NK-92 treated with Interleukin-12 subunit alpha and Interleukin-12 subunit beta, amount 100 ng/mL, for 24 hours (cell line): Measurements from ENCODE around the gene MICB.
"Not testable (repeated sequence)": the region's sequence is repeated elsewhere in the genome, so short reads cannot be mapped to it uniquely, and the experiment has no call there.

Source experiments
- DNase-seq: peaks from one replicate; lab custom pipeline; 2025; lab: John Stamatoyannopoulos, UW

The MICB gene

DNA sequence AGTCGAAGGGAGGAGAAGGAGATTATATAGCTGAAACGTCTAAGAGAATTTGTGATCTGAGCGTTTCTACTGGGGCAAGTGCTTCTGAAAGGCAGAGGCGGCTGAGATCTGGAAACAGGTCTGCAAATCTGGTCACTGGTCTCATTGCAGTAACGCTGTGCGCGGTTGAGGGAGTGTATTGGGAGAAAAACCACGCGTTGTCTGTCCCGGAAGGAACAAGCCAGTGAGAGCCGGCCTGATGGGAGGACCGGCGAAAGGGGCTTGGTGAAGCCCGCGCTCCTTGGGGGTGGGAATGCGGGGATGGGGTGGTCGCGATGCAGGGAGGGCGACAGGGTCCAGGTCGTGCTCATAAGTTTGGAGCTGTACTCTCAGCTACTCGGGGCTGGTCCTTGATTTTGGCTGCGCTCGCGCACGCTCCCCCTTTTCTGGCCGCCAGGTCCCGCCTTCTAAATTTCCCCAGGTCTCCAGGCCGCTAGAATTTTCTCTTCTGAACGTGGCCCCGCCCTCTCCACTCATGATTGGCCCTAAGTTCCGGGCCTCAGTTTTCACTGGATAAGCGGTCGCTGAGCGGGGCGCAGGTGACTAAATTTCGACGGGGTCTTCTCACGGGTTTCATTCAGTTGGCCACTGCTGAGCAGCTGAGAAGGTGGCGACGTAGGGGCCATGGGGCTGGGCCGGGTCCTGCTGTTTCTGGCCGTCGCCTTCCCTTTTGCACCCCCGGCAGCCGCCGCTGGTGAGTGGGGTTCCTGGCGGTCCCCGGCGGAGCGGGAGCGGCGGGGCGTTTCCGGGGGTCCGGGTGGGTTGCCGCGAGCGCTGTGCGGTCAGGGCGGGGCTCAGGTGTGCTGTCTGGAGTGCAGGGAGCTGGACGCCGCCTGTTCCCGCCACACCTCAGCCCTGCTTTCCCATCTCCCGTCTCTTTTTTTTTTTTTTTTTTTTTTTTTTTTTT is at the start of gene MICB:
Gene MICB (plus strand): TSS at position 615 of the 946 bp plus-strand sequence. CDS start 49 bp downstream, at position 664.
- DNase-seq = no peak

DNA sequence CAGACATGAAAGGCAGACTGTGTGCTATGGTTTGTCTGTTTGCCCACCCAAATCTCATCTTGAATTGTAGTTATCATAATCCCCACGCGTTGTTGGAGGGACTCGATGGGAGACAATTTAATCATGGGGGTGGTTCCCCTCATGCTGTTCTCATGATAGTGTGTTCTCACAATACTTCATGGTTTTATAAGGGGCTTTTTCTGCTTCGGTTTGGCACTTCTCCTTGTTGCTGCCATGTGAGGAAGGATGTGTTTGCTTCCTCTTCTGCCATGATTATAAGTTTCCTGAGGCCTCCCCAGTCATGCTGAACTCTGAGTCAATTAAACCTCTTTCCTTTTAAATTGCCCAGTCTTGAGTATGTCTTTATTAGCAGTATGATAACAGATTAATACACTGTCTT is 47.2 kb upstream of the MICB start:
- no peak for DNase-seq

DNA sequence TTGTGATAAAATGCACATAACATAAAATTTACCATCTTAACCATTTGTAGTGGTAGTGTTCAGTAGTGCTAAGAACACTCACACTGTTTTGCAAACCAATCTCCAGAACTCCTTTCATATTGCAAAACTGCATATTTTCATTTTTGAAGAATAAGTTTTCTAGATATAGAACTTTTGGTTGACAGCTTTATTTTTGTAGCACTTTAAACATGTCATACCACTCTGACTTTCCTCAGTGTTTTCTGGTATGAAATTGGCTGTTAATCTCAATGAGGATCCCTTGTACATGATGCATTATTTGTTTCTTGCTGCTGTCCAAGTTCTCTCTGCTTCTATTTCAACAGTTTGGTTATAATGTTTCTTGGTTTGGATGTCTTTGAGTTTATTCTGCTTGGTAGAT is 45.1 kb upstream of the MICB start:
- no peak for DNase-seq

DNA sequence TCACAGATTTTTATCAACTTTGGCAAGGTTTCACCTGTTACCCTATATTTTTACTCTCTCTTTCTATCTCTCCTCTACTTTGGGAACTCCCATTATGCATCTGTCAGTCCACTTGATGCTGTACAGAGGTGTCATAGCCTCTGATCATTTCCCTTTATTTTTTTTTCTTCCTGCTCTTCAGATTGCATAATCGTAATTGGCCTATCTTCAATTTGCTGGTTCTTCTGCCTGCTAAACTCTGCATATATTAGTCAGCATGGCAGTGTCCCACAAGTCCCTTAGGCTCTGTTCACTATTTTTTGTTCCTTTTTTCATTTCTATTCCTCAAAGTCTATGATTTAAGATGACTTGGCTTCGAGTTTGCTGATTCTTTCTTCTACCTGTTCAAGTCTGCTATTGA is 44.7 kb upstream of the MICB start:
- no peak for DNase-seq

DNA sequence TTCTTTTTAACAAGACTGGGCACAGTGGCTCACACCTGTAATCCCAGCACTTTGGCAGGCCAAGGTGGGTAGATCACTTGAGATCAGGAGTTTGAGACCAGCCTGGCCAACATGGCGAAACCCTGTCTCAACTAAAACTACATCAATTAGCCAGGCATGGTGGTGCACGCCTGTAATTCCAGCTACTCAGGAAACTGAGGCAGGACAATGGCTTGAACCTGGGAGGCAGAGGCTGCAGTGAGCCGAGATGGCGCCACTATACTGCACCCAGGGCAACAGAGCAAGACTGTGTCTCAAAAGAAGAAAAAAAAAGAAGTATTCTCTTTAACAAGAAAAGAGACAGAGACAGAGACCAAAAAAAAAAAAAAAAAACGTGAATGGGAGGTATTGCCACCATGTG is 38.1 kb upstream of the MICB start:
- DNase-seq = not testable (repeated sequence)

DNA sequence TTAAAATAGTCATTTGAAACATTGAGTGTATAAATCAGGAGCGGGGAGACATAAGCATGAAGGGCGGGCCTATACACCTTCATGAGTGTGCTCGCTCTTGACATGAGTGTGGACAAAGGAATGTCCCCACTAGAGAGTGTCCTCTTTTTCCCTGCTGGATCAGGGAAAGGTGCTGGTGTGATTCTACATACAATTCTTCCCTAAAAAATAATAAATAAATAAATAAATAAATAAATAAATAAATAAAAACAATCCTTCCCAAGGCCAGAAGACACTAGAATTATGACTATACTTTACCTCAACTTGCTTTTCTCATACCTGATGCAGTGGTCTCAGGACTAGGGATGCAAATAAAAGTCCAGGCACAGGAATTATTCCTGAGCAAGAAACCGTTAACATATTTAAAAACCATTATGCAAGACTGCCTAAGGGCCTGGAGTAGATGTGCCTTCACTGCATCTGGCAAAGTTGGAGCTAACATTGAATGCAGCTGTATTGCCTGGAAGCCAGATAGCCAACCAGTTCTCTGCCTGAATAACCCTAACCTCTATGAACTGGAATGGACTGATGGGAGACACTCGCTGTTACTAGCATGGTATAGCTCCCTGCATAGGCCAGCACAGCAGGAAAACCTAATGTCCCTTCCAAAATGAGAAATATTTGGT is 37.5 kb upstream of the MICB start:
- DNase-seq = no peak

DNA sequence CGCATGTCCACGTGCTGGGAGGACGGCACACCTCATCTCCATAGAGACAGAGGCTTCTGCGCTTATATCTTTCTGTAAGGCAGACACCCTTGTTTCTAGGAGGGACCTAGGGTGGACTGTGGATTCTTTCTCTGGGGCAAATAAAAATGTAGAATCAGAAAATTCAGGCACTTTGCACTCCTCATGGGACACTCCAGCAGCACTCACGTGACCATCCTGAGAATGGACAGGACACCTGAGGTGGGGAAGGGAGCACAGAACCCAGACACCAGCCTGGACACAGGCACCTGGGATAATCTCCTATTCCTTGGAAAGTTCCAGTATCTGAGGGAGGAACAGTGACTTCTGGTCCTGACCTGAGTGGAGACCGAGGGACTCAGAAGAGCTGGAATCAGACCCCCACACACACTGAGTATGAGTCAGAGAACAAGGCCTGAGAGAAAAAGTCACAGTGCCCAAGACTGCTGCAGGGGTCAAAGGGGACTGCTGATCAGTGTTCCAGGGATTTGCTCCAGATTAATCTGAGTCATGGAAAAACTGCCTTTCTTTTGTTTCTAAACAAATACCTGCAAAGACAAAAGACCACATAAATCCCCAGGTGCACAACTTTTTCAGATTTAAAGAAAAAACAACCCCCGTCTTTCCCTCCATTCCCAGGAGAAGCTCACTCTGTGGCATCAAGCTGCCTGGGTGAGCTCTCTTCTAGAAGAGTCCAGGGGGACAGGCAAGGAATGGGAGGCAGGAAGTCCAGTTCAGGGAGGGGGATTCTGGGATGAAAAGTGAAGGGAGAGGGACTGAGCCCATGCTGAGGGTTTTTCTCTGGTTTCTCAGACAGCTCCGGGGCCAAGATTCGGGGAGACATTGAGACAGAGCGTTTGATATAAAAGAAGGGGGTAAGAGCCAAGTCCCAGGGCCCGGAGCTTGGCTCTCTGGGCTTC is 35.6 kb upstream of the MICB start:
- no peak for DNase-seq

DNA sequence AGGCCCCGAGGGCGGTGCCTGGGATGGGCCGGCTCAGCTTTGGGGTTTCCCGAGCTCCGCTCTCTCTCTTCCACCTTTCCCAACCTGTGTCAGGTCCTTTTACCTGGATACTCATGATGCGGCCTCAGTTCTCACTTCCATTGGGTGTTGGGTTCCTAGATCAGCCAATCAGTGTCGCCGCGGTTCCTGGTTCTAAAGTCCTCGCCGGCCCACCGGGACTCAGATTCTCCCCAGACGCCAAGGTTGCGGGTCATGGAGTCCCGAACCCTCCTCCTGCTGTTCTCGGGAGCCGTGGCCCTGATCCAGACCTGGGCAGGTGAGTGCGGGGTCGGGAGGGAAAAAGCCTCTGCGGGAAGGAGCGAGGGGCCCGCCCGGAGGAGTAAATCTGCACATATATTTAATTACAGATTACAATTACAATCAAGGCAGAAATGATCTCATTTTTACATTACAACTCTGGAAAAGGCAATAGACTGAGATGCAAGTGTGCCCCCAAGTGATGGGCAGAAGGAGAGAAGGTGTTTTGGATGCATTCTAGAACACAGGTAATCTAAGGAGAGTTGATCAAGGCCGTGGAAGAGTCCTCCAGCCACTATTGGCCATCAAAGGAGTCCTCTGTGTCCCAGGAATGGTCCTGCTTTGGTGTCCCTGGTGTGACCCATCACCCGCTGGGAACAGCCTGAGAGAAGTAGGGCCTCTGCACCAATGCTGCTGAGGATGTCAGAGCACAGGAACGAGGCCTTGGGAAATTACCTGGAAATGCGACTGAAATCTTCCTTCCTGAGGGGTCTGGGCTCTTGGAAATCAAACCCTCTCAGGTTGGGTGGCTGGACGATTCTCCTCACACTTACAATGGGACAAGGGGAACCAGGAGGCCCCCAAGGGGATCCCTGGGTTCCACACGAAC is 34.7 kb upstream of the MICB start:
- peak; percentile 77 for DNase-seq

DNA sequence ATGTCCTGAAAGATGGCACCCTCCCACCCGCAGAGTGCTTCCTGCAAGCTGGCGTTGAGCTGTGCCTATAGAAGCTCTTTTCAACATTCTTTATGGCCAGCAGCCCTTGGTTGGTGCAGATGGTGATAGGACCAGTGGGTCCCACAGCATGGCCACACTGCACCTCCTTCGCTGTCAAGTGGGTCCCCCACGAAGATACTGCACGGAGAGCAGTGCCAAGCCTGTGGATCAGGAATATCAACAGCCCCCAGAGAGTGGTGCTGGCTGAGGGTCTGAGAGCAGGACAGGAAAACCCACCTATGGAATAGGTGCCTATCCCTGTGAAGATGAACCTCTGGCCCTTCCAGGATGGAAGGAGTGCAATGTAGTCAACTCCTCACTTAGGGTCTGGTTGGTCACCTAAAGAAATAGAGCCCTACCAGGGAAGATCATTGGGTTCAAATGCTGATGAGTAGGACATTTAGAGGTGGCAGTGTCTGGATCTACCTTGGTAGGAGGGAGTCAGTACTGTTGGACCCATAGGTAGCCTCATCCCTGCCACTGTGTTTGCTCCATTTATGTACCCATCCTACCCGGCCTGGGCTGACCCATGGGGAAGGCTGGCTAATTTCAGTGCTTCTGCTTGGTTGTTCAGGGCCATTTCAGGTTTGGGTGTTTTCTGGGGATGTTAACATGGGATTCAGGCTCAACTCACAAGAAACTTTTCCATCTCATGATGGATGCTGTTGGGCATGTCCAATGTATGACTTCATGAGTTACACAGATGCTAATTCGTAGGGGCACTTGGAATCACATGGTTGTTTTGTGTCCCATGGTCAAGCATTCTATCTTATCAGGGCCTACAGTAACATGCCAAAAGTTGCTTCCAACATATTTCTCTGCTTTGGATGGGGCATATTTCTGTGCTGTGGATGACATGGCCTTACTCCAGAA is 33.4 kb upstream of the MICB start:
- no peak for DNase-seq

DNA sequence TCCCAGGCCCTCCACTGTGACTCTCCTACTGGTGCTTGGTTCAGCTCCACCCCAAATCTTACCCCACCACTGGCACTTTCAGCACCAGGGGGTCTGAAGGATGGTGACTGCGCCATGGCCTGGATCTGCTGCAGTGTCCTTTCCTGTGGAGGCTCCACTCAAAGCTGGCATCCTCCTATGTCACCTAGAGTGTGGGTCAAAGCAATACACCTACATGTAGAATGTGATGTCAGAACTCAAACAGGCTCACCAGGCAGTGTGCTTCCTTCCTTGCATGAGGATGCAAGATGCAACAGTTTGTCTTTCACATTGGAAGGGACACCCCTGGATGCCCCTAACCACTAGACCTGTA is 32.8 kb upstream of the MICB start:
- DNase-seq = no peak

DNA sequence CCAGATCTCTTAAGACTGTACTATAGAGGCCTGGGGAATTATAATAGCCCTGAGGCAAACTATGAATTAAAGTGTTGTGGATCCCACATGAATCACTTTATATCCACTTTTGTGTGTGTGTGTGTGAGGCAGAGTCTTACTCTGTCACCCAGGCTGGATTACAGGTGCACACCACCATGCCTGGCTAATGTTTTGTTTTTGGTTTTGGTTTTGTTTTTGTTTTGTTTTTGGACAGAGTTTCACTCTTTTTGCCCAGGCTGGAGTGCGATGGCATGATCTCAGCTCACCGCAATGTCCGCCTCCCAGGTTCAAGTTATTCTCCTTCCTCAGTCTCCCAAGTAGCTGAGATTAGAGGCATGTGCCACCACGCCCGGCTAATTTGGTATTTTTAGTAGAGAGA is 32.2 kb upstream of the MICB start:
- DNase-seq = no peak

DNA sequence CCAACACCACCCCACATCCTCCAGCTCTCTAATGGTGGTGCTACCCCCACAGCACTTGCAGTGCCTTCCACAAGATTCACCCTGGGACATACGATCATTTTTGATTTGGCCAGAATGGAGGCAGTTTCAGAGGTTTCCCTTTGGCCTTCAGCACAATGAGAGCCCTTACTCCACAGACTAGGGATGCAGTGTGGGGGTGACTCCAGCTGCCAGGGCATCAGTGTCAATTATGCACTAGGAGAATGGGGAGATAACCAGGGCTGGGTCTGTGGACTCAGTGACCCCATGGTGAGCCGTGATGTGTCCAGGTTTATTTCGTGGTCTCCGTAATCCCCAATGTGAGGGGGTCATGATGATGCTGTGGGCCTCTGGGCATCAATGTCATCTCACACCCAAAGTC is 31.5 kb upstream of the MICB start:
- no peak for DNase-seq

DNA sequence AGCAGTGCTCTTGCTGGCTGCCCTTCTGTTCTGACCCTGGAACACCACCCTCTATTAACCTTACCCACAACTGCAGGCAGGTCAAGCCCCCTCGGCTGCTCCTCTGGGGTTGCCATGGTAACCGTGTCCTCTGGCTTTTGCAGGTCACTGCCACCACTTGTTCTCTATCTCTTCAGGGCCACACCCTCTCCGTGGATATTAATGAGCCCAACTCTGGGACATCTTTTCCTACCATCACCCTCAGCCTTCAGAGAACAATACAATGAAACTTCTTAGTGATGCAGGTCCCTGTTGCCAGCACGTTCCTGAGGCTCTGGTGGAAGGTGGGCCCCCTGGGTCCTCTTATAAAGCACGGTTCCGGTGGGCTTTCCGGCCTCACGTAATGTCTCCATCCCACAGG is 30.8 kb upstream of the MICB start:
- DNase-seq = no peak

DNA sequence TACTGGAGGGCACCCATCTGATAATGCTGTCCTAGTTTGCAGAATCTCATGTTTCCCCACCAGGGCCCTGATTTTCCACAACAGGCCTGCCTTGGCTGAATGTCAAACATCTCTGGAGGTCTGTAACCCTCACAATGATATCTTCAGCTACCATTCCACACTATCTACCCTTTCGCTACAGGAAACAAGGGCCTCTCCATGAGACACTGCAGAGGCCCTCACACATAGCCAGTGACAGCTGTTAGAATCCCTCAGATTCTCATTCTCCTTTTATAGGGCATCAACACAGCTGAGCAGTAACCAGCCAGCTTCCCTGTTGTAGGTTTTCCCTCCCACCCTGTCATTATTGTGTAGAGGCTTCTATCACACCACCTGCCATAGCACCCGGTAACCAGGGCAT is 29.6 kb upstream of the MICB start:
- DNase-seq = no peak

DNA sequence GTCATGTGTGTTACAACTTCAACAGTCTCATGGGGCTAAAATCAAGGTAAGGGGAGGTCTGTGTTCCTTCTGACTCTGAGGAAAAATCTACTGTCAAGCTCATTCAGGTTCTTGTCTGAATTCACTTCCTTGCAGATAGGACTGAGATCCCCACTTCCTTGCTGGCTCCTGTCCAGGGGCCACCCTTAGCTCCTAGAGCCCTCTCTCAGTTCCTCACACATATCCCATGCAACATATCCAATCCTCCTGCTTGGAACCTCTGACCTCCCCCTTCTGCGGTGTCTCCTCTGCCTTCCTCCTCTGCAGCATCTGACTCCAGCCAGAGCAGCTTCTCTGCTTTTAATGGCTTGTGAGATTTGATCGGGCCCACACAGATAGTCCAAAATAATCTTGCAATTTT is 27.1 kb upstream of the MICB start:
- DNase-seq = no peak

DNA sequence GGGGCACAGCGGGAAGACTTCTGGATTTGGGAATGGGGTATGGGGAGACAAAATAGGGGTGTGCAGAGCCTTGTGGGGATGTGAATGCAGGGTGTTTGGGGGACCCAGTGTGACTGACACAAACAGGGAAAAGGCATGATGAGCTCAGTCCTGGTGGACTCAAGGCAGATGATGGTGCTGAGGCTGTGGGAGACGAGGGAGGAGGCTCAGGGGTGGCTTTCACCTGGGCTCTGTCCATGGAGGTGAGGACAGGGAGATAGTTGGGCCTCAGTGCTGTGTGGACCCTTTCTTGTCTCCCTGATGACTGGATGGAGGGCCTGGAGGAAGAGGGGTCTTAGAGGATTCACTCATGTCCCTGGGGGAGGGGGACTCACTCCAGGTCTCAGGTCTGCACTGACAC is 26.2 kb upstream of the MICB start:
- DNase-seq = no peak

DNA sequence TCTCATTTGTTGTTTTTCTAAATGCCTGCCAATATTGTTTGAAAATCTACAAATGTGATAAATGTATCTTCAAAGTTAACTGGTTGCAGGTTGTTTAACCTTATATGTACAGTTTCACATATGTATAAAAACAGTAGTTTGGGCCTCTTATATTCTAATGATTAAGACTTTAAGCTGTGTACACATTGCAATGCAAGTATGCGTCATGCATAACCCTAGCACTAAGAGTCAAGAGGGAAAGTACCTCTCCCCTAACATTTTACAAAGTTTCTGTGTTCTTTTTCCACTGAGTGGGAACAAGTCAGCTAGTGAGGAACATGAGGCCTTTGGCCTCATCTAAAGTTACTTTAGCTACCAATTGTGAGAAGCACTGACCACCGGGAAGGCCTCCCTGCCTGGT is 25.7 kb upstream of the MICB start:
- no peak for DNase-seq

DNA sequence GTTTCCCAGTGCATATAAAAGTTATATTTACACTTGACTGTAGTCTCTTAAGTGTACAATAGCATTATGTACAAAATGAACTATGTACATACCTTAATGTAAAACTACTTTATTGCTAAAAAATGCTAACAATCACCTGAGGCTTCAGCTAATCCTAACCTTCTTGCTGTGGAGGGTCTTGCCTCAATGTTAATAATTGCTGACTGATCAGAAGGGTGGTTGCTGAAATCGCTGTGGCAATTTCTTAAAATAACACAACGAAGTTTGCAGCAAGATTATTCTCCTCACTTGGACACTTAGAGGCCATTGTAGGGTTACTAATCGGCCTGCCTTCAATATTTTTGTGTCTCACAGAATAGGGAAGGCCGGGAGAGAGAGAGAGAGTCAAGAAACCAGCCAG is 24.7 kb upstream of the MICB start:
- DNase-seq = no peak

DNA sequence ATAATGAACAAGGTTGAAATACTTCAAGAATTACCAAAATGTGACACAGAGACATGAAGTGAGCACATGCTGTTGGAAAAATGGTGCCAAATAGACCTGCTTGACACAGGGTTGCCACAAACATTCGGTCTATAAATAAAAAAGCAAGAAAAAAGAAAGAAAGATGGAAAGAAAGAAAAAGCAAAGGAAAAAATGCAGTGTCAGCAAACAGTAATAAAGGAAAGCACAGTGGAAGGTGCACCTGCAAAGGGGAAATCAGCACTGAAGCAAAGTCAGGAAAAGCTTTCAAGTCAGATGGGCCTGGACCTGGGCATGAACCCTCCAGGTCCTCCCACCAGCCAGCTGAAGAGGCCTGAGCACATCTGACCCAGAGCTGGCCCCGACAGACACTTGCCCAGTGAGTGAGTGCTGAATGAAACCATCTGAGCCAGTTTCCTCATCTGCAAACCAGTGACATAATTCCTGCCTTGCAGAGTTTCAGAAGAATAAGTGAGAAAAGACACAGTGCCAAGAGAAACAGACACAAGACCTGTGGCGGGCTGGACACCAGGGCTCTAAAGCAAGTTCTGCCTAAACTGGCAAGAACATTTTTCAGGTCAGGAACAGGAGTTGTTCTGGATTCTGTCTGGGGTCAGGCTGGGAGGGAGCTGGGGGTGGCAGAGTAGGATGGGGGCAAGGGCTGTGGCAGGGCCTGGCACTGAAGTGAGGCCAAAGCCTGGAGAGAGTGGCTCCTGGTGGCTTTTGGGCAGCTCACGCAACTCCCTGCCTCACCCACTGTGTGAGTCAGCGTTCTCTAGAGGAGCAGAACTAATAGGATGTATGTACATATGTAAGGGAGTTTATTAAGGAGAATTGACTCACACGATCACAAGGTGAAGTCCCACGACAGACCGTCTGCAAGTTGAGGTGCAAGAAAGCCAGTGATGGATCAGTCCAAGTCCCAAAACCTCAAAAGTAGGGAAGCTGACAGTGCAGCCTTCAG is 23.9 kb upstream of the MICB start:
- no peak for DNase-seq
